ENCODE measurements around the gene TMEM190. TPM values are rescaled to one million over a fixed set of nuclear protein-coding genes. Genes with fewer than 3 reads are reported as not detected.

TMEM190 gene
- total RNA-seq, 1 experiment from 2014 or later = not detected

- Histone ChIP-seq H3K4me3 (ENCODE audit: low read depth, low read length, poor library complexity, severe bottlenecking) (no peak overlapping the region), H3K9me3 (ENCODE audit: low read depth, low read length, poor library complexity, severe bottlenecking) (no peaks in the 10 kb centered on the region), H3K27me3 (replicated peaks; ENCODE audit: insufficient read depth, low read depth, low read length, poor library complexity) (no peaks in the 10 kb centered on the region), H3K27ac (ENCODE audit: low read depth, low read length, poor library complexity, severe bottlenecking) (peak overlapping the region; percentile 34), H3K36me3 (ENCODE audit: insufficient read depth, low read length, poor library complexity, severe bottlenecking) (peaks cover 64% of the 10 kb centered on the region), H3K4me1 (ENCODE audit: insufficient read depth, low read length, poor library complexity, severe bottlenecking) (peaks cover 25% of the 10 kb centered on the region)
- no peak for DNase-seq (ENCODE audit: low spot score)
- BruUV-seq (replicated peaks) = no TSS peak
- POLR2A ChIA-PET (ENCODE audit: low non-redundant PET) = no interaction called here
- intact Hi-C loops (cut with micrococcal nuclease; ENCODE audit: unreplicated experiment) = no loop called here
- CTCF ChIA-PET = no interaction called here
- no peak for TF ChIP-seq EZH2 (IDR thresholded peaks at IDR 0.05; ENCODE audit: borderline replicate concordance, low read depth, low read length, poor library complexity, severe bottlenecking)
- TF ChIP-seq, protein P1, sequence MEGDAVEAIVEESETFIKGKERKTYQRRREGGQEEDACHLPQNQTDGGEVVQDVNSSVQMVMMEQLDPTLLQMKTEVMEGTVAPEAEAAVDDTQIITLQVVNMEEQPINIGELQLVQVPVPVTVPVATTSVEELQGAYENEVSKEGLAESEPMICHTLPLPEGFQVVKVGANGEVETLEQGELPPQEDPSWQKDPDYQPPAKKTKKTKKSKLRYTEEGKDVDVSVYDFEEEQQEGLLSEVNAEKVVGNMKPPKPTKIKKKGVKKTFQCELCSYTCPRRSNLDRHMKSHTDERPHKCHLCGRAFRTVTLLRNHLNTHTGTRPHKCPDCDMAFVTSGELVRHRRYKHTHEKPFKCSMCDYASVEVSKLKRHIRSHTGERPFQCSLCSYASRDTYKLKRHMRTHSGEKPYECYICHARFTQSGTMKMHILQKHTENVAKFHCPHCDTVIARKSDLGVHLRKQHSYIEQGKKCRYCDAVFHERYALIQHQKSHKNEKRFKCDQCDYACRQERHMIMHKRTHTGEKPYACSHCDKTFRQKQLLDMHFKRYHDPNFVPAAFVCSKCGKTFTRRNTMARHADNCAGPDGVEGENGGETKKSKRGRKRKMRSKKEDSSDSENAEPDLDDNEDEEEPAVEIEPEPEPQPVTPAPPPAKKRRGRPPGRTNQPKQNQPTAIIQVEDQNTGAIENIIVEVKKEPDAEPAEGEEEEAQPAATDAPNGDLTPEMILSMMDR (conservative IDR thresholded peaks at IDR 0.05; ENCODE audit: low read depth, low read length) = no peak
Measured at GRCh38 chr19:55402509-55402908, 25.9 kb downstream of the TMEM190 start.

- DNase-seq (ENCODE audit: low spot score) = no peak
- ChIA-PET CTCF (no interaction called here), POLR2A (ENCODE audit: low non-redundant PET) (interaction anchor here (1.0 kb wide), 1 partner anchor 114 kb away, joined by 3 read pairs; no protein-coding TSS in a partner anchor)
- Histone ChIP-seq H3K4me3 (ENCODE audit: low read depth, low read length, poor library complexity, severe bottlenecking) (peak overlapping the region; percentile 98), H3K4me1 (ENCODE audit: insufficient read depth, low read length, poor library complexity, severe bottlenecking) (peaks cover 25% of the 10 kb centered on the region), H3K27me3 (replicated peaks; ENCODE audit: insufficient read depth, low read depth, low read length, poor library complexity) (no peaks in the 10 kb centered on the region), H3K9me3 (ENCODE audit: low read depth, low read length, poor library complexity, severe bottlenecking) (no peaks in the 10 kb centered on the region), H3K36me3 (ENCODE audit: insufficient read depth, low read length, poor library complexity, severe bottlenecking) (peaks cover 59% of the 10 kb centered on the region), H3K27ac (ENCODE audit: low read depth, low read length, poor library complexity, severe bottlenecking) (no peak overlapping the region)
- no TSS peak for BruUV-seq (replicated peaks)
- intact Hi-C loops (cut with micrococcal nuclease; ENCODE audit: unreplicated experiment) = loop anchor here (5.0 kb wide), 1 partner anchor 197 kb away; the partner anchor contains the start of gene ZNF524
- TF ChIP-seq EZH2 (IDR thresholded peaks at IDR 0.05; ENCODE audit: borderline replicate concordance, low read depth, low read length, poor library complexity, severe bottlenecking) = no peak
- TF ChIP-seq, protein P1 (conservative IDR thresholded peaks at IDR 0.05; ENCODE audit: low read depth, low read length) = no peak
Measured at GRCh38 chr19:55405638-55406037, 29.0 kb downstream of the TMEM190 start.

DNA sequence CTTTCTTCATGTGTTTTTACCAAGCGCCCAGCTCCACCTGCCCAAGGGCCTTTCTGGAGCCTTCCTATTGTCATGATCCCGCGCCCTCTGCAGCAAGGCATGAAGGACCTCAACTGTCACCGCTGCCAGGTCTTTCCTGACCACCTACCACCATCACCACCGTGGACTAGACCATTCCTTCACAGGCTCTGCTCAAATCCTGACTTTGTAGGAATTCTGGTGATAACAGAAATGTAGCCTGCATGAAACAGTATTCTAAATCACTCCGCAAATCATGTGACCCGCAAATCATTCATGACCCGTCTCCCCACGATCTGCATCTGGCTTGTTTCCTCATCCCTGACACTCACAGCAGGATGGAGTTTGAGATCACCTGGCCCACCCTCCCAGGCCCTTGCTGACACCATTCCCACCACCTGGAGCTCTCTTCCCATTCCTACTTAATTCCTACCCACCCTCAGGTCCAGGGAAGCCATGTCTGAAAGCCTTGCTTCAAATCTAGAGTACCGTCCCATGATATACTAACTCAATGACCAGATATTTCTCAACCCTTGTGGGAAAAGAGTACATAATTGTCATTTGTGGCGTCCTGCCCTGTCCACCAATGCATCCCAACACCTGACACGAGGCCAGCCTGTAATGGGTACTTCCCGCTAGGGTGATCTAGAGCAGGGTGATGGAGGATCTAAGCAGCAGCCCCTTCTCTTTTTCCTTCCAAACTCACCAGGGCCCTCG lies 29.6 kb downstream of the TMEM190 start:
- POLR2A ChIA-PET (ENCODE audit: low non-redundant PET) = interaction anchor here (1.0 kb wide), 1 partner anchor 115 kb away, joined by 3 read pairs; no protein-coding TSS in a partner anchor
- Histone ChIP-seq H3K4me1 (ENCODE audit: insufficient read depth, low read length, poor library complexity, severe bottlenecking) (peaks cover 25% of the 10 kb centered on the region), H3K9me3 (ENCODE audit: low read depth, low read length, poor library complexity, severe bottlenecking) (no peaks in the 10 kb centered on the region), H3K27ac (ENCODE audit: low read depth, low read length, poor library complexity, severe bottlenecking) (peak overlapping the region; percentile 100), H3K36me3 (ENCODE audit: insufficient read depth, low read length, poor library complexity, severe bottlenecking) (peaks cover 53% of the 10 kb centered on the region), H3K4me3 (ENCODE audit: low read depth, low read length, poor library complexity, severe bottlenecking) (peak overlapping the region; percentile 98), H3K27me3 (replicated peaks; ENCODE audit: insufficient read depth, low read depth, low read length, poor library complexity) (no peaks in the 10 kb centered on the region)
- TF ChIP-seq, protein P1 (conservative IDR thresholded peaks at IDR 0.05; ENCODE audit: low read depth, low read length) = no peak
- no peak for TF ChIP-seq EZH2 (IDR thresholded peaks at IDR 0.05; ENCODE audit: borderline replicate concordance, low read depth, low read length, poor library complexity, severe bottlenecking)
- CTCF ChIA-PET = no interaction called here
- intact Hi-C loops (cut with micrococcal nuclease; ENCODE audit: unreplicated experiment) = loop anchor here (5.0 kb wide), 1 partner anchor 196 kb away; the partner anchor contains the start of gene ZNF524
- DNase-seq (ENCODE audit: low spot score) = no peak
- TSS peak; percentile 59 for BruUV-seq (replicated peaks)

Data from A673 (cell line).